Tibial artery (tissue), 4 donors: ENCODE results near the gene ZBTB16.

ENCODE experiments used
- DNase-seq, 2 donors: peaks; one replicate each; pipeline ENCODE4 v3.0.0-alpha.2; 2019
- H3K27ac ChIP-seq, 2 donors: fragments of 200-600 bp; sonication (generic) in 1 of 2; 1 replicate in 1 of 2; 2 replicates in 1 of 2; pipeline ENCODE4 v1.5.1; 2018 to 2019; ENCODE audit warnings: mild to moderate bottlenecking in 1 of 2
- H3K27me3 ChIP-seq, 2 donors: fragments of 200-600 bp; sonication (generic) in 1 of 2; one replicate each; pipeline versions ENCODE4 v1.5.1 to v1.6.0; 2016 to 2019
- H3K36me3 ChIP-seq, 3 donors: fragments of 200-600 bp; sonication (generic) in 2 of 3; one replicate each; pipeline ENCODE4 v1.5.1; 2016 to 2019; ENCODE audit warnings: mild to moderate bottlenecking in 2 of 3
- H3K4me1 ChIP-seq, 4 donors: fragments of 200-600 bp; sonication (generic) in 2 of 4; 1 replicate in 3 of 4; 2 replicates in 1 of 4; pipeline ENCODE4 v1.5.1; 2016 to 2019
- H3K4me3 ChIP-seq, 2 donors: fragments of 200-600 bp; sonication (generic) in 1 of 2; 1 replicate in 1 of 2; 2 replicates in 1 of 2; pipeline ENCODE4 v1.5.1; 2018 to 2019; ENCODE audit warnings: mild to moderate bottlenecking in 2 of 2
- H3K9me3 ChIP-seq, 3 donors: fragments of 200-600 bp; sonication (generic) in 1 of 3; one replicate each; pipeline ENCODE4 v1.5.1; 2016 to 2019
- intact Hi-C: fragments of 100-400 bp; cut with DNase I; formaldehyde crosslinking; loops from one replicate; pipeline ENCODE4 v1.15.0; 2023; ENCODE audit warnings: low total_unique reads
- TF ChIP-seq, protein P1 (sequence below), 2 experiments: fragments of 200-600 bp in 1 of 2; fragments of 450-650 bp in 1 of 2; IDR thresholded peaks; one replicate each; pipeline ENCODE4 v1.5.1; 2017 to 2019; ENCODE audit warnings: antibody characterized with exemption in 2 of 2, mild to moderate bottlenecking in 1 of 2, moderate library complexity in 1 of 2

The ZBTB16 gene

DNA sequence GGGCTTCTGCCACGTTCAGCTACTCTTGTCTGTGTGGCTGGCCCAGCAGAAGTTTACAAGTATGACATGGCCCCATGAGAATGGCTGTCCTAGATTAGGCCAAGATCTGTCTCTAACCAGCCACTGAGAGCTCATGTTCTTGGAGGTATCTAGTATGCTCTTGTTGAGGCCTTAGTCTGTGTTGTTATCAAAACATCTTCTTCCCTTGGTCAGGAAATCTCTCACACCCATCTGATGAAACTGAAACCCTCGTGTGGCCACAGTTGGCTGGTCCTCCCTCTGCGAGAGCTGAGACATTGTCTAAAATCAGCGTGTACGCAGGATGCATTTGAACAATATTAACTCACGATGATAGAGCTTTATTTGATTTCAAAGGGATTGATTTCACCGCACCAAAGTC lies 127.7 kb downstream of the ZBTB16 start:
- intact Hi-C loops = no loop called here
- H3K4me1 ChIP-seq = peaks cover 0 to 83% (median 38%) of the 10 kb centered on the region in 4 donors
- H3K36me3 ChIP-seq = peaks cover 77 to 85% (median 81%) of the 10 kb centered on the region in 3 donors
- H3K9me3 ChIP-seq = no peaks in the 10 kb centered on the region
- TF ChIP-seq, protein P1, sequence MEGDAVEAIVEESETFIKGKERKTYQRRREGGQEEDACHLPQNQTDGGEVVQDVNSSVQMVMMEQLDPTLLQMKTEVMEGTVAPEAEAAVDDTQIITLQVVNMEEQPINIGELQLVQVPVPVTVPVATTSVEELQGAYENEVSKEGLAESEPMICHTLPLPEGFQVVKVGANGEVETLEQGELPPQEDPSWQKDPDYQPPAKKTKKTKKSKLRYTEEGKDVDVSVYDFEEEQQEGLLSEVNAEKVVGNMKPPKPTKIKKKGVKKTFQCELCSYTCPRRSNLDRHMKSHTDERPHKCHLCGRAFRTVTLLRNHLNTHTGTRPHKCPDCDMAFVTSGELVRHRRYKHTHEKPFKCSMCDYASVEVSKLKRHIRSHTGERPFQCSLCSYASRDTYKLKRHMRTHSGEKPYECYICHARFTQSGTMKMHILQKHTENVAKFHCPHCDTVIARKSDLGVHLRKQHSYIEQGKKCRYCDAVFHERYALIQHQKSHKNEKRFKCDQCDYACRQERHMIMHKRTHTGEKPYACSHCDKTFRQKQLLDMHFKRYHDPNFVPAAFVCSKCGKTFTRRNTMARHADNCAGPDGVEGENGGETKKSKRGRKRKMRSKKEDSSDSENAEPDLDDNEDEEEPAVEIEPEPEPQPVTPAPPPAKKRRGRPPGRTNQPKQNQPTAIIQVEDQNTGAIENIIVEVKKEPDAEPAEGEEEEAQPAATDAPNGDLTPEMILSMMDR (IDR thresholded peaks at IDR 0.05) = no peak
- H3K27ac ChIP-seq = peak overlapping the region; percentile 41 to 43
- H3K27me3 ChIP-seq = no peaks in the 10 kb centered on the region
- DNase-seq = peak in 1 of 2 donors; percentile 46
- no peak overlapping the region for H3K4me3 ChIP-seq

DNA sequence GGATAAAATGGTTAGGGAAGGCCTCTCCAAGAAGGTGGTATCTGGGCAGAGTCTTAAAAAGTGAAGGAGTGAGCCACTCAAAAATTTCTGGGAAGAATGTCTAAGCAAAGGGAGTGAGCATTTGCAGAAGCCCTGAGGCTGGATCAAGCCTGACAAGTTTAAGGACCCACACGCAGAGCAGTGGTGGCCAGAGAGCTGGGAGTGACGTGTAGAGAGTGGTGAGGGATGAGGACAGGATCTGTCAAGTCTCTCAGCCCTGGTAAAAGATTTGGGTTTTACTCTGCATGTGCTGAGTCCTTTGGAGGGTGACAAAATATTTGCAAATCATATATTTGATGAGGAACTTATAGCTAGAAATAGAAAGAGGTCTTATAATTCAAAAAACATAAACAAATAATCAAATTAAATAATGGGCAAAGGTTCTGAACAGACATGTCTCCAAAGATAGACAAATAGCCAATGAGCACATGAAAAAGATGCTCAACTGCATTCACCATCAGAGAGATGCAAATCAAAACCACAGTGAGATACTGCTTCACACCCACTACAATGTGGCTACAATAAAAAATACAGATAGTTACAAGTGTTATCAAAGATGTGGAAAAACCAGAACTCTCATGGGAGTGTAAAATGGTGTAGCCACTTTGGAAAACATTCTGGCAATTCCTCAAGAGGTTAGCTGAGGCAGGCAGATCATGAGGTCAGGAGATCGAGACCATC lies 129.5 kb downstream of the ZBTB16 start:
- intact Hi-C loops = no loop called here
- Histone ChIP-seq H3K36me3 (peaks cover 84 to 95% (median 88%) of the 10 kb centered on the region in 3 donors), H3K4me3 (no peak overlapping the region), H3K9me3 (no peaks in the 10 kb centered on the region), H3K27ac (peak overlapping the region; percentile 43 to 49), H3K4me1 (peaks cover 0 to 83% (median 36%) of the 10 kb centered on the region in 4 donors), H3K27me3 (no peaks in the 10 kb centered on the region)
- TF ChIP-seq, protein P1 (IDR thresholded peaks at IDR 0.05) = no peak
- DNase-seq = no peak

DNA sequence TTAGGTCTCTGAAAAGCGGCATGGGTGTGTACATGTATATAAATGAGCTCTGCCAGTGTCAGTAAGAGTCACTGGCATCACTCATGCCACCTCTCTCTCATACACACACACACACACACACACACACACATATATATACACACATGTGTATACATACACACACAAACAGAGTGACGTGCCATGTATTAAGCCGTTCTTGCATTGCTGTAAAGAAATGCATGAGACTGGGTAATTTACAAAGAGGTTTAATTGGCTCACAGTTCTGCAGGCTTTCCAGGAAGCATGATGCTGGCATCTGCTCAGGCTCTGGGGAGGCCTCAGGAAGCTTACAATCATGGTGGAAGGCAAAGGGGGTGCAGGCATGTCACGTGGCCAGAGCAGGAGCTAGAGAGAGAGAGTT lies 131.1 kb downstream of the ZBTB16 start:
- Histone ChIP-seq H3K4me1 (peaks cover 0 to 83% (median 45%) of the 10 kb centered on the region in 4 donors), H3K27ac (peak overlapping the region in 1 of 2 donors; percentile 9), H3K9me3 (no peaks in the 10 kb centered on the region), H3K4me3 (no peak overlapping the region), H3K27me3 (no peaks in the 10 kb centered on the region), H3K36me3 (peaks cover 81 to 97% (median 95%) of the 10 kb centered on the region in 3 donors)
- no peak for DNase-seq
- TF ChIP-seq, protein P1 (IDR thresholded peaks at IDR 0.05) = no peak
- intact Hi-C loops = no loop called here

DNA sequence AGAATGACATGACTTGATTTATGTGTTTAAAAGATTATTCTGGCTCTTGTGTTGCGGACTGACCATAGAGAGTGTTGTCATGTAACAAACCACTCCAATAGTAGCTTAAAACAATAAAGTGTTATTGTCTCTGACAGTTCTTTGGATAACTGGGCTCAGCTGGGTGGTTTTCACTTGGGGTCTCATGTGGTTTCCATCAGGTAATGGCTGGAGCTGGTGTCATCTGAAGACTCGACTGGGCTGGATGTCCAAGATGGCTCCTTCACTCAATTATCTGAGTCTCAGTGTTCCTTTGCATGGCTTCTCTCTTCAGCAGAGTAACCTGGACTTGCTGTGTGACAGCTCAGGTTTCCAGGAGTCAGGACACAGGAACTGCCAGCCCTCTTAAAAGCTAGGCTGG lies 132.4 kb downstream of the ZBTB16 start:
- TF ChIP-seq, protein P1 (IDR thresholded peaks at IDR 0.05) = no peak
- Histone ChIP-seq H3K9me3 (no peaks in the 10 kb centered on the region), H3K4me1 (peaks cover 0 to 83% (median 52%) of the 10 kb centered on the region in 4 donors), H3K36me3 (peaks cover 74 to 93% (median 89%) of the 10 kb centered on the region in 3 donors), H3K27ac (peak overlapping the region; percentile 83 to 84), H3K27me3 (no peaks in the 10 kb centered on the region), H3K4me3 (no peak overlapping the region)
- no peak for DNase-seq
- intact Hi-C loops = no loop called here

DNA sequence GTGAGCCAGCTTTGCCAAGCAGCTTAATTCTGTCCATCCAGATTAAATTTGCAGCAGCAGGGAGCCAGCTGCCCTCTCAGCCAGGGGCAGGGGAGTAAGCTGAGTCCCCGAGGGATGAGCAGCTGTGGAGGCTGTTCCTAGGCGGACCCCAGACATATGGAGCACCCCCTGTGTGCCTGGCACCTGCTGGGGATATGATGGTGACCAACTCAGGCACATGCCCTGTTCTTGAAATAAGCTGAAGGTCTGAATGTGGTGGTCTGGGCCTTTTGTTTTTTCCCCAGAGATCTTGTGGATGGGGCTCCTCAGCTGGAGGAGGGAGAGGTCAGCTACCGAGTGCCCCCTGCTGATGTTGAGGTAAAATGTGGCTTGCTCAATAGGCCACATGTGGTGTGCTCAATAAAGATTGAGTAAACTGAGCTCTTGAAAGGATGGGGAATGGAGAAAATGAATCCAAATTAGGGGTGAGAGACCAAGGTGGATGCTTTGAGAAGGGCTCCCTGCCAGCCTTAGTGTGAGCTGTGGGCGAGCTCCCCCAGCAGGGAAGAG lies 133.4 kb downstream of the ZBTB16 start:
- Histone ChIP-seq H3K27ac (peak overlapping the region; percentile 83 to 84), H3K4me3 (no peak overlapping the region), H3K4me1 (peaks cover 0 to 83% (median 56%) of the 10 kb centered on the region in 4 donors), H3K9me3 (no peaks in the 10 kb centered on the region), H3K27me3 (no peaks in the 10 kb centered on the region), H3K36me3 (peaks cover 64 to 83% (median 79%) of the 10 kb centered on the region in 3 donors)
- DNase-seq = peak in 1 of 2 donors; percentile 59
- TF ChIP-seq, protein P1 (IDR thresholded peaks at IDR 0.05) = no peak
- intact Hi-C loops = no loop called here
